HepG2 (cell line): Measurements from ENCODE around the gene NPTXR. TPM values are rescaled to one million over a fixed set of nuclear protein-coding genes. Genes with fewer than 3 reads are reported as not detected.

Source experiments
- ATAC-seq: fragments of 200-7000 bp; cut with Tn5 transposase; 3 replicates; pipeline ENCODE4 v1.9.1; 2020; ENCODE audit warnings: mild to moderate bottlenecking, moderate library complexity
- BruUV-seq: library from RNA; stranded (reverse); fragments of 400-500 nt; replicated peaks from 2 replicates; lab custom pipeline; 2021; lab: Mats Ljungman, UMichigan
- CTCF ChIA-PET: fragments of 300-600 bp; formaldehyde crosslinking; extraction: SDS; loops from one replicate; lab custom pipeline; 2021; ENCODE audit warnings: low total read pairs, inconsistent platforms, low intra/inter-chr PET ratio; lab: Yijun Ruan, JAX
- POLR2A ChIA-PET: fragments of 350-600 bp; sonication (Branson Sonifier 250); formaldehyde crosslinking; loops from one replicate; lab custom pipeline; 2020; ENCODE audit warnings: antibody characterized with exemption, inconsistent platforms; lab: Yijun Ruan, JAX
- DNase-seq: peaks from one replicate; pipeline ENCODE4 v3.0.0-alpha.2; 2015; ENCODE audit warnings: low spot score
- FAIRE-seq: peaks from 3 replicates; lab custom pipeline; 2011; peaks lifted over from hg19 to GRCh38; lab: Jason Lieb, UNC
- H2AFZ ChIP-seq: one replicate; pipeline ENCODE4 v1.6.1; 2011; ENCODE audit warnings: low read length, inconsistent platforms
- H3K27ac ChIP-seq: fragments of 300-600 bp; 3 replicates; pipeline ENCODE4 v1.8.0; 2011; ENCODE audit warnings: mixed run types, mild to moderate bottlenecking, mixed read lengths, low read length, inconsistent platforms; ENCODE audit not compliant: insufficient read depth; ENCODE audit errors: extremely low read length
- H3K27me3 ChIP-seq, 2 experiments: fragments of 200-600 bp in 1 of 2; 2 replicates in 1 of 2; 3 replicates in 1 of 2; pipeline versions ENCODE4 v1.6.0 to v1.8.0; 2011; ENCODE audit warnings: low read length in 2 of 2, mild to moderate bottlenecking in 2 of 2, moderate library complexity in 2 of 2, inconsistent platforms in 1 of 2; ENCODE audit not compliant: insufficient read depth in 2 of 2, control insufficient read depth in 1 of 2
- H3K36me3 ChIP-seq, 2 experiments: fragments of 200-600 bp in 1 of 2; replicated peaks in 1 of 2; 2 replicates in 1 of 2; 3 replicates in 1 of 2; pipeline versions ENCODE4 v1.5.1 to v1.8.0; 2011; ENCODE audit warnings: low read length in 2 of 2, inconsistent platforms in 1 of 2; ENCODE audit not compliant: insufficient read depth in 2 of 2, control insufficient read depth in 1 of 2
- H3K4me1 ChIP-seq: 2 replicates; pipeline ENCODE4 v1.5.1; 2012; ENCODE audit warnings: low read length, inconsistent platforms; ENCODE audit not compliant: insufficient read depth
- H3K4me2 ChIP-seq: 2 replicates; pipeline ENCODE4 v1.6.0; 2011; ENCODE audit warnings: low read depth, low read length, inconsistent platforms
- H3K4me3 ChIP-seq, 3 experiments: fragments of 200-600 bp in 1 of 3; sonication (generic), shearing (Covaris generic) in 1 of 3; replicated peaks in 1 of 3; 2 replicates each; pipeline ENCODE4 v1.5.1; 2011 to 2016; ENCODE audit warnings: low read length in 3 of 3, inconsistent platforms in 2 of 3, low read depth in 2 of 3, mild to moderate bottlenecking in 2 of 3, control low read depth in 1 of 3, mixed read lengths in 1 of 3; ENCODE audit not compliant: insufficient read depth in 1 of 3
- H3K79me2 ChIP-seq: one replicate; pipeline ENCODE4 v1.6.1; 2011; ENCODE audit warnings: low read length, inconsistent platforms; ENCODE audit not compliant: insufficient read depth
- H3K9ac ChIP-seq: 2 replicates; pipeline ENCODE4 v1.6.0; 2011; ENCODE audit warnings: mild to moderate bottlenecking, low read depth, low read length, inconsistent platforms; ENCODE audit not compliant: insufficient read depth
- H3K9me3 ChIP-seq: 2 replicates; pipeline ENCODE4 v1.5.1; 2012; ENCODE audit warnings: mild to moderate bottlenecking, low read length
- H4K20me1 ChIP-seq: 2 replicates; pipeline ENCODE4 v1.6.0; 2011; ENCODE audit warnings: inconsistent platforms, mild to moderate bottlenecking, low read length, moderate library complexity; ENCODE audit not compliant: insufficient read depth
- AHR ChIP-seq: IDR thresholded peaks from 2 replicates; pipeline ENCODE4 v1.6.1; 2018; ENCODE audit warnings: missing genetic modification reagents, missing compliant biosample characterization
- MBD4 ChIP-seq: IDR thresholded peaks from 2 replicates; pipeline ENCODE4 v1.6.1; 2012; ENCODE audit warnings: low read length, inconsistent platforms, borderline replicate concordance
- PAF1 ChIP-seq: IDR thresholded peaks from 2 replicates; pipeline ENCODE4 v1.6.1; 2016; ENCODE audit warnings: missing genetic modification reagents, missing compliant biosample characterization
- YEATS4 ChIP-seq: sonication (generic); formaldehyde crosslinking; IDR thresholded peaks from 2 replicates; pipeline ENCODE4 v1.4.0; 2020; ENCODE audit warnings: missing genetic modification reagents, borderline replicate concordance
- ZBTB7A ChIP-seq: sonication (generic); formaldehyde crosslinking; IDR thresholded peaks from 2 replicates; pipeline ENCODE4 v1.8.0; 2022; ENCODE audit warnings: mild to moderate bottlenecking, missing genetic modification reagents
- ZKSCAN1 ChIP-seq: fragments of 150-350 bp; IDR thresholded peaks from 2 replicates; pipeline ENCODE4 v1.6.1; 2014; ENCODE audit warnings: low read length
- ZMYM3 ChIP-seq: sonication (generic); formaldehyde crosslinking; IDR thresholded peaks from 2 replicates; pipeline ENCODE4 v1.5.1; 2020; ENCODE audit warnings: mild to moderate bottlenecking, missing genetic modification reagents
- ZNF30 ChIP-seq: sonication (generic); formaldehyde crosslinking; IDR thresholded peaks from 2 replicates; pipeline ENCODE4 v1.5.0; 2020; ENCODE audit warnings: mild to moderate bottlenecking, missing genetic modification reagents
- ZNF354B ChIP-seq: sonication (generic); formaldehyde crosslinking; IDR thresholded peaks from 2 replicates; pipeline ENCODE4 v1.8.0; 2022; ENCODE audit warnings: mild to moderate bottlenecking, missing genetic modification reagents
- ZNF468 ChIP-seq: sonication (generic); formaldehyde crosslinking; IDR thresholded peaks from 2 replicates; pipeline ENCODE4 v1.8.0; 2022; ENCODE audit warnings: mild to moderate bottlenecking, moderate library complexity, missing genetic modification reagents
- ZNF773 ChIP-seq: sonication (generic); formaldehyde crosslinking; IDR thresholded peaks from 2 replicates; pipeline ENCODE4 v1.4.0; 2020; ENCODE audit warnings: missing genetic modification reagents, borderline replicate concordance
- ZSCAN29 ChIP-seq: sonication (generic); formaldehyde crosslinking; conservative IDR thresholded peaks from 2 replicates; pipeline ENCODE4 v1.4.0; 2020; ENCODE audit warnings: mild to moderate bottlenecking, missing genetic modification reagents
- ZZZ3 ChIP-seq: sonication (generic); formaldehyde crosslinking; IDR thresholded peaks from 2 replicates; pipeline ENCODE4 v1.4.0; 2020; ENCODE audit warnings: missing genetic modification reagents, mild to moderate bottlenecking, borderline replicate concordance
- WGBS: methylation state at CpG from one replicate; pipeline ENCODE4 v1.1.6; 2017; ENCODE audit warnings: low lambda C conversion rate; 5-methylcytosine and 5-hydroxymethylcytosine counted together
- in situ Hi-C: cut with HindIII; loops from 2 replicates; pipeline ENCODE4 v1.10.0; 2017; ENCODE audit warnings: low pct_unique_long_range_greater_than_20kb; ENCODE audit not compliant: extremely low pct_ligation_motif_present
- intact Hi-C: fragments of 100-400 bp; cut with micrococcal nuclease; formaldehyde crosslinking; loops from one replicate; pipeline ENCODE4 v1.10.0; 2022; ENCODE audit not compliant: unreplicated experiment
- polyA plus RNA-seq, 8 experiments: library from polyadenylated mRNA; depleted of rRNA in 3 of 8; stranded (reverse) in 7 of 8; unstranded in 1 of 8; fragments of >200 nt; fragmentation: Illumina TruSeq in 4 of 8; extraction: Trizol in 4 of 8; gene quantifications; 2 replicates each; pipeline versions ENCODE4 v1.2.1 to v1.2.3, GENCODE V29; 2011 to 2016; ENCODE audit warnings: low read depth in 4 of 8, missing spikeins in 1 of 8, mixed read lengths in 1 of 8; ENCODE audit not compliant: insufficient read depth in 1 of 8
- total RNA-seq, 5 experiments: library from RNA; depleted of rRNA; stranded (reverse); fragments of >200 nt; fragmentation: Illumina TruSeq; extraction: Trizol; gene quantifications; 2 replicates each; pipeline ENCODE4 v1.2.3, GENCODE V29; 2016; ENCODE audit warnings: low read depth in 1 of 5
- TF ChIP-seq, protein P1 (sequence below): sonication (generic); formaldehyde crosslinking; IDR thresholded peaks from 2 replicates; pipeline ENCODE4 v1.4.0; 2020; ENCODE audit warnings: missing genetic modification reagents, borderline replicate concordance
- TF ChIP-seq, protein P2 (sequence below): conservative IDR thresholded peaks from 2 replicates; pipeline ENCODE4 v1.6.1; 2018; ENCODE audit warnings: missing genetic modification reagents
- TF ChIP-seq, protein P3 (sequence below): sonication (generic); formaldehyde crosslinking; IDR thresholded peaks from 2 replicates; pipeline ENCODE4 v1.5.1; 2020; ENCODE audit warnings: mild to moderate bottlenecking, moderate library complexity, missing genetic modification reagents
- TF ChIP-seq, protein P4 (sequence below): IDR thresholded peaks from 2 replicates; pipeline ENCODE4 v1.6.1; 2016; ENCODE audit warnings: control low read depth
- TF ChIP-seq, protein P5 (sequence below): sonication (generic); formaldehyde crosslinking; IDR thresholded peaks from 2 replicates; pipeline ENCODE4 v1.9.0; 2021; ENCODE audit warnings: missing genetic modification reagents, borderline replicate concordance

Gene NPTXR
- total and polyA plus RNA-seq, 2 of the 13 experiments (the other 11 are each of a cell fraction or from before 2014, with no cell fraction given): 2.6 to 4.8 TPM

DNA sequence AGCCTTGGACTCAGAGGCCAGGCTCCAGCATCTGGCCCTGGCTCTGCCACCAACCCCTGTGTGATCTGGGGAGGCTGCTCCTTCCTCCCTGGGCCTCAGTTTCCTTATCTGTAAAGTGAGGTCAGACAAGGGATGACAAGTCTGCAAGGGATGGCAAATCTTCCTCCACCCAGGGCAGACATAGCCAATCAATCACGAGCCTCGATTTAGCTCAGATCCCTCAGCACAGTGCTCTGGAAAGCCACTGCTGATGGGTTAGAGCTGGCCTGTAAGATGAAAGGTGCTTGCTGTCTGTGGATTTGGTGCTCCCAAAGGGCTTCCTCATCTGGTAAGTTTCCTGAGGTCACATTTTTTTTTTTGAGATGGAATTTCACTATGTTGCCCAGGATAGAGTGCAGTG lies 20.2 kb downstream of the NPTXR start:
- in situ Hi-C loops (no loop called here), intact Hi-C loops (no loop called here)
- no peak for ATAC-seq
- DNase-seq: no peak
- TF ChIP-seq ZSCAN29 (CRISPR knock-in tag): no peak
- TF ChIP-seq AHR (CRISPR knock-in tag): no peak
- TF ChIP-seq YEATS4 (CRISPR knock-in tag): no peak
- TF ChIP-seq ZNF354B (CRISPR knock-in tag): no peak
- TF ChIP-seq PAF1 (CRISPR knock-in tag): no peak
- no peak for TF ChIP-seq ZNF30
- no peak for TF ChIP-seq ZNF773 (CRISPR knock-in tag)
- TF ChIP-seq, protein P1, sequence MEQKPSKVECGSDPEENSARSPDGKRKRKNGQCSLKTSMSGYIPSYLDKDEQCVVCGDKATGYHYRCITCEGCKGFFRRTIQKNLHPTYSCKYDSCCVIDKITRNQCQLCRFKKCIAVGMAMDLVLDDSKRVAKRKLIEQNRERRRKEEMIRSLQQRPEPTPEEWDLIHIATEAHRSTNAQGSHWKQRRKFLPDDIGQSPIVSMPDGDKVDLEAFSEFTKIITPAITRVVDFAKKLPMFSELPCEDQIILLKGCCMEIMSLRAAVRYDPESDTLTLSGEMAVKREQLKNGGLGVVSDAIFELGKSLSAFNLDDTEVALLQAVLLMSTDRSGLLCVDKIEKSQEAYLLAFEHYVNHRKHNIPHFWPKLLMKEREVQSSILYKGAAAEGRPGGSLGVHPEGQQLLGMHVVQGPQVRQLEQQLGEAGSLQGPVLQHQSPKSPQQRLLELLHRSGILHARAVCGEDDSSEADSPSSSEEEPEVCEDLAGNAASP (CRISPR knock-in tag): no peak
- TF ChIP-seq MBD4: no peak
- TF ChIP-seq, protein P2, sequence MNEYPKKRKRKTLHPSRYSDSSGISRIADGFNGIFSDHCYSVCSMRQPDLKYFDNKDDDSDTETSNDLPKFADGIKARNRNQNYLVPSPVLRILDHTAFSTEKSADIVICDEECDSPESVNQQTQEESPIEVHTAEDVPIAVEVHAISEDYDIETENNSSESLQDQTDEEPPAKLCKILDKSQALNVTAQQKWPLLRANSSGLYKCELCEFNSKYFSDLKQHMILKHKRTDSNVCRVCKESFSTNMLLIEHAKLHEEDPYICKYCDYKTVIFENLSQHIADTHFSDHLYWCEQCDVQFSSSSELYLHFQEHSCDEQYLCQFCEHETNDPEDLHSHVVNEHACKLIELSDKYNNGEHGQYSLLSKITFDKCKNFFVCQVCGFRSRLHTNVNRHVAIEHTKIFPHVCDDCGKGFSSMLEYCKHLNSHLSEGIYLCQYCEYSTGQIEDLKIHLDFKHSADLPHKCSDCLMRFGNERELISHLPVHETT: no peak
- TF ChIP-seq, protein P3, sequence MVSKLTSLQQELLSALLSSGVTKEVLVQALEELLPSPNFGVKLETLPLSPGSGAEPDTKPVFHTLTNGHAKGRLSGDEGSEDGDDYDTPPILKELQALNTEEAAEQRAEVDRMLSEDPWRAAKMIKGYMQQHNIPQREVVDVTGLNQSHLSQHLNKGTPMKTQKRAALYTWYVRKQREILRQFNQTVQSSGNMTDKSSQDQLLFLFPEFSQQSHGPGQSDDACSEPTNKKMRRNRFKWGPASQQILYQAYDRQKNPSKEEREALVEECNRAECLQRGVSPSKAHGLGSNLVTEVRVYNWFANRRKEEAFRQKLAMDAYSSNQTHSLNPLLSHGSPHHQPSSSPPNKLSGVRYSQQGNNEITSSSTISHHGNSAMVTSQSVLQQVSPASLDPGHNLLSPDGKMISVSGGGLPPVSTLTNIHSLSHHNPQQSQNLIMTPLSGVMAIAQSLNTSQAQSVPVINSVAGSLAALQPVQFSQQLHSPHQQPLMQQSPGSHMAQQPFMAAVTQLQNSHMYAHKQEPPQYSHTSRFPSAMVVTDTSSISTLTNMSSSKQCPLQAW (CRISPR knock-in tag): no peak
- TF ChIP-seq, protein P4, sequence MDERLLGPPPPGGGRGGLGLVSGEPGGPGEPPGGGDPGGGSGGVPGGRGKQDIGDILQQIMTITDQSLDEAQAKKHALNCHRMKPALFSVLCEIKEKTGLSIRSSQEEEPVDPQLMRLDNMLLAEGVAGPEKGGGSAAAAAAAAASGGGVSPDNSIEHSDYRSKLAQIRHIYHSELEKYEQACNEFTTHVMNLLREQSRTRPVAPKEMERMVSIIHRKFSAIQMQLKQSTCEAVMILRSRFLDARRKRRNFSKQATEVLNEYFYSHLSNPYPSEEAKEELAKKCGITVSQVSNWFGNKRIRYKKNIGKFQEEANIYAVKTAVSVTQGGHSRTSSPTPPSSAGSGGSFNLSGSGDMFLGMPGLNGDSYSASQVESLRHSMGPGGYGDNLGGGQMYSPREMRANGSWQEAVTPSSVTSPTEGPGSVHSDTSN (CRISPR knock-in tag): no peak
- TF ChIP-seq, protein P5, sequence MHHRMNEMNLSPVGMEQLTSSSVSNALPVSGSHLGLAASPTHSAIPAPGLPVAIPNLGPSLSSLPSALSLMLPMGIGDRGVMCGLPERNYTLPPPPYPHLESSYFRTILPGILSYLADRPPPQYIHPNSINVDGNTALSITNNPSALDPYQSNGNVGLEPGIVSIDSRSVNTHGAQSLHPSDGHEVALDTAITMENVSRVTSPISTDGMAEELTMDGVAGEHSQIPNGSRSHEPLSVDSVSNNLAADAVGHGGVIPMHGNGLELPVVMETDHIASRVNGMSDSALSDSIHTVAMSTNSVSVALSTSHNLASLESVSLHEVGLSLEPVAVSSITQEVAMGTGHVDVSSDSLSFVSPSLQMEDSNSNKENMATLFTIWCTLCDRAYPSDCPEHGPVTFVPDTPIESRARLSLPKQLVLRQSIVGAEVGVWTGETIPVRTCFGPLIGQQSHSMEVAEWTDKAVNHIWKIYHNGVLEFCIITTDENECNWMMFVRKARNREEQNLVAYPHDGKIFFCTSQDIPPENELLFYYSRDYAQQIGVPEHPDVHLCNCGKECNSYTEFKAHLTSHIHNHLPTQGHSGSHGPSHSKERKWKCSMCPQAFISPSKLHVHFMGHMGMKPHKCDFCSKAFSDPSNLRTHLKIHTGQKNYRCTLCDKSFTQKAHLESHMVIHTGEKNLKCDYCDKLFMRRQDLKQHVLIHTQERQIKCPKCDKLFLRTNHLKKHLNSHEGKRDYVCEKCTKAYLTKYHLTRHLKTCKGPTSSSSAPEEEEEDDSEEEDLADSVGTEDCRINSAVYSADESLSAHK (CRISPR knock-in tag): no peak
- TF ChIP-seq ZKSCAN1: no peak
- TF ChIP-seq ZZZ3 (CRISPR knock-in tag): no peak
- TF ChIP-seq ZNF468 (CRISPR knock-in tag): no peak
- no peak for TF ChIP-seq ZMYM3
- no peak for TF ChIP-seq ZBTB7A
- H3K4me1 ChIP-seq: no peaks in the 10 kb centered on the region
- 64% methylated on average over 2 of the region's 2 CpGs for WGBS
- H3K9me3 ChIP-seq: no peaks in the 10 kb centered on the region
- no peak overlapping the region for H3K4me2 ChIP-seq
- no peak overlapping the region for H3K9ac ChIP-seq
- no TSS peak for BruUV-seq
- H3K4me3 ChIP-seq: no peak overlapping the region
- no peaks in the 10 kb centered on the region for H4K20me1 ChIP-seq
- CTCF ChIA-PET: no interaction called here
- no peak for FAIRE-seq
- no peak overlapping the region for H2AFZ ChIP-seq
- no peaks in the 10 kb centered on the region for H3K79me2 ChIP-seq
- no peaks in the 10 kb centered on the region for H3K36me3 ChIP-seq
- POLR2A ChIA-PET: no interaction called here
- H3K27me3 ChIP-seq: no peaks in the 10 kb centered on the region
- no peak overlapping the region for H3K27ac ChIP-seq
